Stimulated activated CD4-positive, alpha-beta T cell treated with anti-CD3 and anti-CD28 coated beads, Interleukin-15, amount 100 ng/mL, for 48 hours (primary cell): ENCODE measurements around the gene TMEM247.

Source experiments
- DNase-seq, 2 donors: peaks; one replicate each; pipeline ENCODE4 v3.0.0-alpha.2; 2020; ENCODE audit warnings: low read depth in 2 of 2

Gene TMEM247

GRCh38 chr2:46479265-46479664, at the start of gene TMEM247:
Gene TMEM247 (plus strand): TSS chr2:46479565.
- no peak for DNase-seq

DNA sequence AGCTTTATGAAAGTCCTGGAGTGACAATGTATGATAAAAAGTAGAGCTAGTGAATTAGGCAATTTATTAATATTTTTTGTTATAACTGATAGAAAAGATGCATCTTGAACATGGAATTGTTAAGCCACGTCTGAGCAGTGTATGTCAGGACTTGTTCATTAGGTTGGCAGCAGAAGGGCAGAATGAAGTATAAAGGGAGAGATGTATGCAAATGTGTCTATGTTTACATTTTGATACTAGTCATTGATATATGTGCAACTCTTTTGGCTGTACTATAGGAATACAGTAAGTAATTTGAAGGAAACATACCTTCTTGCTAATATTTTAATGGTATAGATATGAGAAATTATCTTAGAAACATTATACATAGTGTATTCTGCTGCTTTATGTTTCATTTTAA, 49.0 kb upstream of the TMEM247 start:
- DNase-seq = no peak

DNA sequence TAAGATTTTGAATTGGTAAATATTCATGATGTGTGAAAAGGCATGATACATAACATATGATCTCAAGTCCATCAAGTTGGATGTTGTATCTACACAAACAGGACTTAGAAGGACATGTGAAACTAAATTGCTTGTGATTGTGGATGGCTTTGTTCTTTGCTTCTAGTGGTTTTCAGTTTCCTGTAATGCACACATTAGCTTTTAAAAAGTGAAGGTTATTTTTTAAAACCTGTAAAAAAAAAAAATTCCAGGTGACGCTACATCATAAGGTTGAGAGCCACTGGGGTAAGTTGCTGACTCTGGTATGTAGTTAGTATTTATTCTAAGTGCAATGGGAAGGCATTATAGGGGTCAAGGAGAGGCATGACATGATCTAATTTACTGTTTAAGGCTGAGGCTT, 48.4 kb upstream of the TMEM247 start:
- no peak for DNase-seq

GRCh38 chr2:46431481-46432235, 47.7 kb upstream of the TMEM247 start:
- no peak for DNase-seq

DNA sequence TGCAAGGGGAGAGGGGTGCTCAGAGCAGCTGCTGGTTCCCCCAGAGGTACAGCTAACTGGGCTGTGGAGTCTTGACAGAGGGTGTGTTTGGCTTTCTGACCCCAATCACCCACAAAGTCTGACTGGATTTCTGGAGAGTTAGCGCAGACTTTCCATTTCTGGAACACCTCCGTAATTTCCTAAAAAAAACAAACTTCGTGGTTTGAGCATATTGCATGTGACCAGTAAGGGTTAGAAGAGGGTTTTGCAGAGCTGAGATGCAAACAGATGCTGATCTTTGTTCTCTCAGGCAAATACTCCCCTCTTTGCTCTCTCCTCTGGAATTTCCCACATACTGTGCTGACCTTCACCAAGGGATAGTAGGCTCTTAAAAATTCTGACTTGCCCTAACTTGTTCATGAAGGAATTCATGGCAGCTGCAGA, 44.5 kb upstream of the TMEM247 start:
- DNase-seq = no peak

DNA sequence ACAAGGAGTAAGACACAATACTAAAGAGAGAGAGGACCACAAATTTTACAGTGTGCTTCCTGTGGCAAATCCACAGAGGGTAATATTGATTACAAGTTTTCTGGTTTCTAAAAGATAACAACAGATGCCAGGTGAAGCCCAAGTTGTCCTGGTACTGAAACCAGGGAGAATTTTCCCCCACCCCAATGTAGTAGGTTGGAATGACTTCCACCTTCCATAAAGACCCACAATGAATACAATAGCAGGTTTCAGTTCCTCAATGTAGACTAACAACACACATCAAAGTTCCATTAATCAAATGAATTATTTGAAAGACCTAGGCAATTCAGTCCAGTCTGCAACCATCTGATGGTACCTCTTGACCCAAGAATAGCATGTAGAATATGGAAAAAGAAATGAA, 44.0 kb upstream of the TMEM247 start:
- no peak for DNase-seq

GRCh38 chr2:46435796-46436360, 43.5 kb upstream of the TMEM247 start:
- no peak for DNase-seq

GRCh38 chr2:46436800-46437199, 42.6 kb upstream of the TMEM247 start:
- DNase-seq = no peak

GRCh38 chr2:46438102-46438501, 41.3 kb upstream of the TMEM247 start:
- DNase-seq = no peak

DNA sequence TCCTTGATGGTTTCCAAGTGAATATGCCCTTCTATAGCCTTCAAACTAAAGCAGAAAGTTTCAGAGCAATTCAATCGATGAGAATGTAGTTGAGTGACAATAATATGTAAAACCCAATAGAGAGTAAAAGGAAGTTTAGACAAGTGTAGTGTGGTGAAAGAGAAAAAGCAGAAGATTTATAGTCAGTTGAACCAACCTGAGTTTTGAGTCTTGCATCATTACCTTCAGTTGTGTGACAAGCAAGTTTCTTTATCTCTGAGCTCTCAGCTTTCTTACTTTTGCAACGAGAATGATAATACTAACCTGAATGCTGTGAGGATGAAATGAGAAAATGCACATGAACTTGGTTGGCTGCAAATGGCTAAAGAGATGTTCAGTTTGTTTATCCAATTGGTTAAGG, 40.6 kb upstream of the TMEM247 start:
- no peak for DNase-seq

- DNase-seq = no peak
Measured at GRCh38 chr2:46439582-46439981, 39.8 kb upstream of the TMEM247 start.

GRCh38 chr2:46441838-46442712, 37.3 kb upstream of the TMEM247 start:
- no peak for DNase-seq

- DNase-seq = no peak
Measured at GRCh38 chr2:46444732-46445131, 34.6 kb upstream of the TMEM247 start.

- DNase-seq = no peak
Measured at GRCh38 chr2:46445556-46445955, 33.8 kb upstream of the TMEM247 start.

DNA sequence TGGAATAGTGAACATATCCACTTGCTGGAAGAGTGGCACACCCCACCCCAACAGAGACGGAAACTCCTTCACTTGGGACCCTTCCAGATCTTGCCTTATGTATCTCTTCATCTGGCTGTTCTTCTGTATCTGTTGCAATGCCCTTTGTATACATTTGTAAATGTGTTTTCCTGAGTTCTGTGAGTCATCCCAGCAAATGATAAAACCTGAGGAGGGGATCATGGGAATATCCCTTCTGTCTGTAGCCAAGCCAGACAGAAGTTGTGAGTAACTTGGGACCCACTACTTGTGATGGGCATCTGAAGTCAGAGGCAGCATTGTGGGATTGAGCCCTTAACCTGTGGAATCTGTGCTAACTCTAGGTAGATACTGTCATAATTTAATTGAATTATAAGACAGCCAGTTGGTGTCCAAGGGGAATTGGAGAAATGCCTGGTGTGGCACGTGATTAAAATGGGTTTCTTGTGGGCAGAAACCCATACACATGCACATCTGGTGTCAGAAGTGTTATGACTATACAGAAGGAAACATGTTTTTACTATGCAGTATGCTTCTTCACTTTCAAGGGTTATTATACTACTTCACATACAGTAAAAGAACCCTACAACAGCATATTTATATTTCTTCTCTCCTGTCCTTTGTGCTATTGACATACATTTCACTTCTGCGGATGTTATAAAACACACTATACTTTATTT, 32.3 kb upstream of the TMEM247 start:
- no peak for DNase-seq

DNA sequence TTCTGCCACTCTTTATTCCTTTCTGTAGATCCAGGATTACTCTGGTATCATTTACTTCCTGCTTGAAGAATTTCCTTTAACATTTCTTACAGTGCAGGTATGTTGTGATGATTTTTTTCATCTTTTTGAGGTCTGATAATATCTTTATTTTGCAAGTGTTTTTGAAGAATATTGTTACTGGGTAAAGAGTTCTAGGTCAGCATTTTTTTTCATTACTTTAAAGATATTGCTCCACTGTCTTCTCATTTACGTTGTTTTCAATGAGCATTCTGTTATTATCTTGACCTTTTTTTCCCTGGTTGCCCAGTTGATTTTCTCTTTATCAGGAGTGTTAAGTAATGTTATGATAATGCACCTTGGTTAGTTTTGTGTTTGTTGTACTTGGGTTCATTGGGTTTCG, 31.7 kb upstream of the TMEM247 start:
- no peak for DNase-seq

DNA sequence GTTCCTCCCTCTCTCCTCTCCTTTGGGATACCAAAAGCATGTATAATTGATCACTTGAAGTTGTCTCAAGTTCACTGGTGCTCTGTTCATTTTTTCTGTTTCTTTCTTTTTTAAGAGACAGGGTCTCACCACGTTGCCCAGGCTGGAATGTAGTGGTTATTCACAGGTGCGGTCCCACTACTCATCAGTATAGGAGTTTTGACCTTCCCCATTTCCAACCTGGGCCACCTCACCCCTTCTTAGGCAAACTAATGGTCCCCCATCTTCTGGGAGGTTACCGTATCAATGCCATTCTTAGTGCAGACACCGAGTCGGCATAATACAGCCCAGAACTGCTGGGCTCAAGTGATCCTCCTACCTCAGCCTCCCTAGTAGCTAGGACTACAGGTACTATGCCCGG, 31.3 kb upstream of the TMEM247 start:
- no peak for DNase-seq

DNA sequence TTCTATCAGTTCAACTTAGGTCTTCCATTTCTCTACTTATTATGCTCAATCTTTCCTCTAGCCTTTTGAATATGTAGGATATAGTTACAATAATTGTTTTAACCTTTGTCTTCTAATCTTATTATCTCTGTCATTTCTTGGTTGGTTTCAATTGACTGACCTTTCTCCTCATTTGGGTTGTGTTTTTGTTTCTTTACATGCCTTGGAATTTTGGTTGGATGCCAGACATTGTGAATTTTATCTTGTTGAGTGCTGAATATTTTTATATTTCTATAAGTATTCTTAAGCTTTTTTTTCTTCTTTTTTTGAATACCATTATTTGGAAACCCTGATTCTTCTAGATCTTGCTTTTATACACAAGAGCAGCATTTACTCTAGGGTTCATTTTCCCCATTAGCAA, 30.7 kb upstream of the TMEM247 start:
- no peak for DNase-seq

DNA sequence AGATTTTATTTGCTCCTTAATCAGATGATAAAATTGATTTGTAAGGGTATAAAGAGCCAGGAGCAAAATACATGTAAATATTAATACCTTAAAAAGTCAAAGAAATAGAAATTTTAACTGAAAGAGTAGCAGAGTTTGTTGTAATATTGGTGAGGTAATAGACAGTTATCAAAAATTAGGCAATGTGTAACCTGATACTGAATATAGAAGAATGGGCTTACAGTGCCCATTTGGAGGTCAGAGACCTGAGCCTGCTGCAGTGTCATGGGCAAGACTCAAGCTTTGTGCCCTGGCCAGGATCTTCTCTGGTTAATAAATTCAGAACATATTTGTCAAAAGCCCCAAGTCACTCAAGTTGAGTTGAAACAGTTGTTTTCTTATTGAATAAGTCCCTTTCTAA, 29.7 kb upstream of the TMEM247 start:
- DNase-seq = no peak

DNA sequence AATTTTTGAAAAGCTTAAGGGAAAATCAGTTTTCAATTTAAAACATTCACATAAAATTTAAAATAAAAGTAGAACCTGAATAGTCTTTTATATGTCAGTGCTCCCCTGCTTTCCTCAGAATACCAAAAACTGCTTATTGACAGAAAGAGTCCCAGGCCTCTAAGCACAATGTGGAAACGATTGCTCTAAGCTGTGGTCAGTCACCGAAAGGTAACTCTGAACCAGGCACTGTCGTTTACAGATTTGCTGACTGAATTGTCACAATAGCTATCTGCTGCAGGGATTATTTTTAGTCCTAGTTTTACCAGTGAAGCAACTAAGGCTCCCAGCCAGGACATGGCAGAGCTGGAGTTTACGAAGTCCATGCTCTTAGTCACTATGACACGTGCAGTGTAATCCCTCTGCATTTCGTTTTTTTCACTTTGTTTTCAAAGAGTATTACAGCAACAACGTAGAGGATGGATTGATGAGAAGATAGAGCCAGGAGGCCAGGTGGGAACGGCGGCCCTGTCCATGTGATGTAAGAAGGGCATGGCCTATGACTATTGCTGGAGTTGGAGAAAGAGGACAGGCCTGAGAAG, 28.1 kb upstream of the TMEM247 start:
- no peak for DNase-seq

DNA sequence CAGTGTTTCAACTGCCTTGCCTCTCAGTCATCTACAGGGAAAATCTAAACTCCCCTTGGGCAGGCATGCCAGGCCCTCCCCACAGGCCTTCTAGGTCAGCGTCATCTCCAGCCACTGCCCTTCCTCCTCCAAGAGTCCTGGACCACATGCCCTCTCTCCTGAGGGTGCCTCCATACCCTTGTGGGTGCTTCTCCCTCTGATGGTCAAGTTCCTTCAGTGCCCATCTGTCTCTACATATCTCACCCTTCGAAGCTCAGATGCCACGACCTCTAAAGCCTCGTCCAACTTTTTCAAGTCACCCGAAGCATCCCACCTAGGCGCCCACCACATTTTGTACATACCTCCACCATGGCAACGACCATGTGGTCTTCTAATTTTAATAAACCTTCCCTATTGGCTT, 22.6 kb upstream of the TMEM247 start:
- DNase-seq = no peak
